PC-9 (cell line): Measurements from ENCODE around the gene NLGN4X.

Source experiments
- CTCF ChIP-seq: fragments of 200-600 bp; sonication (generic); conservative IDR thresholded peaks from 2 replicates; pipeline ENCODE4 v1.6.1; 2017; ENCODE audit warnings: mixed run types, antibody characterized with exemption, mild to moderate bottlenecking, moderate library complexity
- EZH2 ChIP-seq: fragments of 200-600 bp; sonication (generic); IDR thresholded peaks from 2 replicates; pipeline ENCODE4 v1.8.0; 2017; ENCODE audit warnings: antibody characterized with exemption, low read depth

DNA sequence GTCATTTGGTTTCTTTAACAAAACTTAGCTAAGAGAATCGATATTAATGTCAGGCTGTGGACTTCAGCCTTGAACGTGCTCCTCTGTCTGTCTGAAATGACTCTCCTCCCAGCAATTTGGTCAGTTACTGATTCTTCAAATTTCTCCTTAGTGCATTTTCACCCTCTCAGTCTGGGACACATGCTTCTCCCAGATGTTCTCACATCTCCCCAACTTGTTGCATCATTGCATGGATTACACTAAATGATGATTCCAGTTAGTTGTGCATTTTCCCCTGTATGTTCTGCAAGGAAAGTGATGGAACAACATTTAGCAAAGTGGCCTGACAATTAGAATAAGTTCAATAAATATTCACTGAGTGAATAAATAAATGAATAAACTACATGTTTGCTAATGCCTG lies 94.4 kb downstream of the NLGN4X start:
- TF ChIP-seq CTCF (no peak), EZH2 (no peak)
